Muscle layer of duodenum (tissue), 2 donors: Measurements from ENCODE around the gene ATL3.
"Not testable (repeated sequence)": the region's sequence is repeated elsewhere in the genome, so short reads cannot be mapped to it uniquely, and the experiment has no call there.

Experiments
- H3K27ac ChIP-seq: one replicate; pipeline ENCODE4 v1.7.0; 2013; ENCODE audit warnings: mild to moderate bottlenecking, low read length
- H3K27me3 ChIP-seq: one replicate; pipeline ENCODE4 v1.7.0; 2013; ENCODE audit warnings: low read depth, mild to moderate bottlenecking, control low read depth, low read length
- H3K36me3 ChIP-seq, 2 donors: one replicate each; pipeline ENCODE4 v1.7.0; 2013; ENCODE audit warnings: low read length in 2 of 2, control low read depth in 1 of 2, mild to moderate bottlenecking in 1 of 2; ENCODE audit not compliant: insufficient read depth in 2 of 2, control insufficient read depth in 1 of 2
- H3K4me1 ChIP-seq, 2 donors: one replicate each; pipeline ENCODE4 v1.7.0; 2013; ENCODE audit warnings: low read length in 2 of 2, mild to moderate bottlenecking in 2 of 2, control low read depth in 1 of 2, moderate library complexity in 1 of 2; ENCODE audit not compliant: insufficient read depth in 2 of 2, control insufficient read depth in 1 of 2
- H3K4me3 ChIP-seq, 2 donors: one replicate each; pipeline ENCODE4 v1.7.0; 2013; ENCODE audit warnings: low read length in 2 of 2, low read depth in 1 of 2, mild to moderate bottlenecking in 1 of 2
- H3K9me3 ChIP-seq, 2 donors: one replicate each; pipeline ENCODE4 v1.7.0; 2013; ENCODE audit warnings: low read length in 2 of 2, control low read depth in 1 of 2, mild to moderate bottlenecking in 1 of 2; ENCODE audit not compliant: control insufficient read depth in 1 of 2
- donor health status: healthy.

Gene ATL3

GRCh38 chr11:63599211-63600122, 71.7 kb downstream of the ATL3 start:
- peaks cover 0 to 9% of the 10 kb centered on the region in 2 donors for H3K4me1 ChIP-seq
- H3K27ac ChIP-seq: no peak overlapping the region
- no peaks in the 10 kb centered on the region for H3K9me3 ChIP-seq
- peaks cover 0 to 18% of the 10 kb centered on the region in 2 donors for H3K36me3 ChIP-seq
- H3K27me3 ChIP-seq: no peaks in the 10 kb centered on the region
- H3K4me3 ChIP-seq: no peak overlapping the region

DNA sequence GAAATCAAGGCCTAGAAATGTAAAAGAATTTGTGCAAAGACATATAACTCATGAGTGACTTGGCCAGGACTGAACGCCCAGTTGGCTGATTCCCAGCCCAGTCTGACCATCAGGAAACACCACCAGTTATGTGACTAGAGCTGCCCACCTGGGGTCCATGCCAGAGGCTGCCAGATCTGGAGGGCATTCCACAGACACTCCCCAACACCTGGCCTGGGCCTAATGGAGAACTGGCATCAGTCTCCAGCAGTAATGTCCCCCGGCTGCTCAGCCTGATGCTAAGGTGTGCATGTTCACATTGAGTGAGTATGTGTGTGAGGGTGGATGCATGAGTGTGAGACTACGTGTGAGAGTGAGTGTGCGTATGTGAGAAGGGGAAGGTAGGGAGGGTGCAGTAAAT, 72.6 kb downstream of the ATL3 start:
- Histone ChIP-seq H3K36me3 (peaks cover 0 to 18% of the 10 kb centered on the region in 2 donors), H3K9me3 (no peaks in the 10 kb centered on the region), H3K27me3 (no peaks in the 10 kb centered on the region), H3K27ac (no peak overlapping the region), H3K4me1 (peaks cover 0 to 6% of the 10 kb centered on the region in 2 donors), H3K4me3 (no peak overlapping the region)

DNA sequence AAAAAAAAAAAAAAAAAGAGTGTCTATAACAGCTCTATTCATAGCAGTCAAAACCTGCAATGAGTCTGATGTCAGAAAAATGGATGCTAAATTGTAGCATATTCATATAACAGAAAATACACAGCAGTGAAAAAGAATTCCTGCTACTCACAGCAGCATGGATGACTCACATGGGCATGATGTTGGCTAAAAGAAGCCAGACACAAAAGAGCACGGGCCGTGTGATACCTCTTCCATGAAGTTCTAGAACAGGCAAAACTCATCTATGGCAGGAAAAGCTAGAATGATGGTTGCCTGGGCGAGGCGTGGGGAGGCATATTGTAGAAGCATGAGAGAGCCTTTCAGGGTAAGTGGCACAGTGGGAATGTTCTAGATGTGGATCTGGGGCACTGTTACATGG, 75.9 kb downstream of the ATL3 start:
- Histone ChIP-seq H3K4me1 (no peaks in the 10 kb centered on the region), H3K27ac (no peak overlapping the region), H3K36me3 (peaks cover 0 to 40% of the 10 kb centered on the region in 2 donors), H3K9me3 (no peaks in the 10 kb centered on the region), H3K4me3 (no peak overlapping the region), H3K27me3 (no peaks in the 10 kb centered on the region)

DNA sequence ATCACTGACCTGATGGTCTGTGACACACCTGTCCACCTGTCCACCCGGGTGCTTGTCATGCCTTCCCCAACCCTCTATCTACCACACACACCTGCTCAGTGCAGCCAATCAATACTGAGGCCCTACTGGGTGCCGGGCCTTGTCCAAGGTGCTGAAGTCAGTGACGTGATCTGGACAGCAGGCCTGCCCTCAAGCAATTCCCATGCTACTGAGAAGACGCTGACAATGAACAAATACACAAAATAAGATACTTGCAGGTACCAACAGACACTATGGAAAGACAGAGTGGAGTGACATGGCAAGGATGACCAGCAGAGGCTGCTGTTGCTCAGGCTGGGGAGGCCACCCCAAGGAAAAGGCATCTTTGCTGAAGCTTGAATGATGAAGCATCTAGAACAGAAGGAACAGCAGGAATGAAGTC, 78.2 kb downstream of the ATL3 start:
- H3K27me3 ChIP-seq: no peaks in the 10 kb centered on the region
- H3K4me1 ChIP-seq: no peaks in the 10 kb centered on the region
- peaks cover 3 to 37% of the 10 kb centered on the region in 2 donors for H3K36me3 ChIP-seq
- no peak overlapping the region for H3K27ac ChIP-seq
- H3K4me3 ChIP-seq: no peak overlapping the region
- H3K9me3 ChIP-seq: no peaks in the 10 kb centered on the region

DNA sequence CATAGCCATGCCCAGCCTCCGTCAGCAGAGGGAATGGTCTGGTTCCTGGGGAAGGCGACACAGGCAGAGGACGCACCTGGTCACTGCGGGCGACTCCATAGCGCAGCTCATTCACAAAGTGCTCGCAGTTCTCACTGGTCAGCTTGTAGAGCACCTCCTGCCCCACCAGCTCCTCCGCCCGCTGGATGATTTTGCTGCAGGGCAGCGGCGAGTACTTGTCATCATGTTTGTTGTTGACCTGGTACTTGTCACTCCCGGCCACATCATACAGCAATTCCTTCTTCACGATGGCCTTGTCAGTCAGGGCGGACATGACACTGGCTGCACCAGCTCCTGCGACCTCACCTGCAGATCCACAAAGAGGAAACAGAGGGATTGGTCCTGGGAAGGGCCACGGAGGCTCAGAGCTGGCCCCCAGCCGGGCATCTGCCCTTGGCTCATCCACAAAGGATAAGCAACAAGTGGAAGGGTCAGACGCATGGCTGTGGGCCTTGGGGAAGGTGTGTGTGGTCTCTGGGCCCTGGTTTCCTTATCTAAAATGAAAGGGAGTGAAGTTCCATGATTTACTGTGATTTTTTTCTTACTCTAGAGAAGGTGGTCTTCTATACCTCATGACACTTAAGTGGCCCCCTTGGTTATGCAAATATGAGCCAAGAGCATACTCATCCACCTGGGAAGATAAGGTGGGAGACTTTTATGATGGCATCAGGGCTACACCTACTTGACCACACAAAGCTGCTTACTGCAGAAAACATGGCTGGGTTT, 81.0 kb downstream of the ATL3 start:
- Histone ChIP-seq H3K27ac (no peak overlapping the region), H3K4me3 (no peak overlapping the region), H3K27me3 (no peaks in the 10 kb centered on the region), H3K4me1 (no peaks in the 10 kb centered on the region), H3K36me3 (peaks cover 3 to 29% of the 10 kb centered on the region in 2 donors), H3K9me3 (no peaks in the 10 kb centered on the region)

DNA sequence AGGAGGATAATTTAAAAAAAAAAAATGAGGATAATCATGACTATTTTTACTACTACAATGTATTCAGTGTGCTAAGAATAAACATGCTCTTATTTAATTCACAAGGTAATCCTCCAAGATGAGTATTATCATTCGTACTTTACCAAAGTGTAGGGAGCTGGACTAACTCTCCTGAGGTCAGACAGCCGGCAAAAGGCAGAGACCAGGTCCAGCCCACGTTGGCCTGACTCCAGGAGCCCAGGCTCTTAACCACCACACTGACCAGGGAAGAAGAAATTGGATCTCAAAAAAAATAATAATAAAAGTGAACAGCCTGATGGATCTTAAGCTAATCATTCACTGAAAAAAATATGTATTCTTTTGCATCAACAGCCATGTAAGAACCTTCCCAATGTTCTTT, 82.2 kb downstream of the ATL3 start:
- H3K36me3 ChIP-seq: peaks cover 3 to 29% of the 10 kb centered on the region in 2 donors
- H3K9me3 ChIP-seq: no peaks in the 10 kb centered on the region
- H3K27ac ChIP-seq: no peak overlapping the region
- no peaks in the 10 kb centered on the region for H3K4me1 ChIP-seq
- no peaks in the 10 kb centered on the region for H3K27me3 ChIP-seq
- no peak overlapping the region for H3K4me3 ChIP-seq

DNA sequence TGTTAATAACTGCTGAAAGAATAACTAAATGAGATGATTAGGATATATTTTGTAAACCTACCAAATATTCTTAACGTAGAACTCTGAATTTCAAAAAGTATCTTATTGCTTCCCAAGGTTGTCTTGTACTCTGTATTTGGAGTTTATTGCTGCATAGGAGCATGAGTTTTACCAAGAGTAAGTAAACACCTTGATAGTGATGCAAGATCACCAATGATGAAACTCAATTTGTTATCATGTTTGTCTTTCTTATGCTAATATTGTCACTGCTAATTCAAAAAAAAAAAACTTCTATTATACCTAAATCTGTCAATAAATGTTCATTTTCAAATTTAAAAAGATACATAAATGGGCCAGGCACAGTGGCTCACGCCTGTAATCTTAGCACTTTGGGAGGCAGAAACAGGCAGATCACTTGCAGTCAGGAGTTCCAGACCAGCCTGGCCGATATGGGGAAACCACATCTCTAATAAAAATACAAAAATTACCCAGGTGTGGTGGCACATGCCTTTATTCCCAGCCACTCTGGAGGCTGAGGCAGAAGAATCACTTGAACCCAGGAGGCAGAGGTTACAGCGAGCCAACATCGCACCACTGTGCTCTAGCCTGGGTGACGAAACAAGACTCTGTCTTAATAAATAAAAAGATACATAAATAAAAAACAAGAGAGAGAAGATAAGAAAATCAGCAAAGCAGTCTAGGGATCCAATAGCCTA, 84.6 kb downstream of the ATL3 start:
- no peak overlapping the region for H3K27ac ChIP-seq
- H3K4me3 ChIP-seq: no peak overlapping the region
- peaks cover 9 to 38% of the 10 kb centered on the region in 2 donors for H3K36me3 ChIP-seq
- no peaks in the 10 kb centered on the region for H3K27me3 ChIP-seq
- no peaks in the 10 kb centered on the region for H3K4me1 ChIP-seq
- H3K9me3 ChIP-seq: peaks cover 0 to 4% of the 10 kb centered on the region in 2 donors

GRCh38 chr11:63583357-63583677, 87.9 kb downstream of the ATL3 start:
- no peak overlapping the region for H3K27ac ChIP-seq

DNA sequence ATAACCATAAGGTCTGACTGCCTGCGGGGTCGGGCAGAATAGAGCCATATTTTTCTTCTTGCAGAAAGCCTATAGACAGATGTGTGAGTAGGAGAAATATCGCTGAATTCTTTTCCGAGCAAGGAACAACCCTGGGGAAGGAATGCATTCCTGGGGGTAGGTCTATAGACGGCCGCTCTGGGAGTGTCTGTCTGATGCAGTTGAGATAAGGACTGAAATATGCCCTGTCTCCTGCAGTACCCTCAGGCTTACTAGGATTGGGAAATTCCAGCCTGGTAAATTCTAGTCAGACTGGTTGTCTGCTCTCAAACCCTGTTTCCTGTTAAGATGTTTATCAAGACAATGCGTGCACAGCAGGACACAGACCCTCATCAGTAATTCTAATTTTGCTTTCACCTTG, 90.0 kb downstream of the ATL3 start:
- H3K4me1 ChIP-seq, H3K27me3 ChIP-seq, H3K4me3 ChIP-seq, H3K27ac ChIP-seq: not testable (repeated sequence)
- Histone ChIP-seq H3K36me3 (peaks cover 6 to 38% of the 10 kb centered on the region in 2 donors), H3K9me3 (peaks cover 0 to 13% of the 10 kb centered on the region in 2 donors)

More at GRCh38 chr11:63583357-63583677, 87.9 kb downstream of the ATL3 start:
- H3K4me3 ChIP-seq: no peak overlapping the region
- H3K4me1 ChIP-seq: no peaks in the 10 kb centered on the region
- peaks cover 0 to 13% of the 10 kb centered on the region in 2 donors for H3K9me3 ChIP-seq
- H3K36me3 ChIP-seq: peaks cover 6 to 45% of the 10 kb centered on the region in 2 donors
- no peaks in the 10 kb centered on the region for H3K27me3 ChIP-seq

DNA sequence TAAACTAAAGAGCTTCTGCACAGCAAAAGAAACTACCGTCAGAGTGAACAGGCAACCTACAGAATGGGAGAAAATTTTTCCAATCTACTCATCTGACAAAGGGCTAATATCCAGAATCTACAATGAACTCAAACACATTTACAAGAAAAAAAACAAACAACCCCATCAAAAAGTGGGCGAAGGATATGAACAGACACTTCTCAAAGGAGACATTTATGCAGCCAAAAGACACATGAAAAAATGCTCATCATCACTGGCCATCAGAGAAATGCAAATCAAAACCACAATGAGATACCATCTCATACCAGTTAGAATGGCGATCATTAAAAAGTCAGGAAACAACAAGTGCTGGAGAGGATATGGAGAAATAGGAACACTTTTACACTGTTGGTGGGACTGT, 92.3 kb downstream of the ATL3 start:
- not testable (repeated sequence) for H3K4me3 ChIP-seq
- peaks cover 0 to 13% of the 10 kb centered on the region in 2 donors for H3K9me3 ChIP-seq
- H3K36me3 ChIP-seq: peaks cover 6 to 38% of the 10 kb centered on the region in 2 donors

More for the DNA sequence above, 92.3 kb downstream of the ATL3 start:
- H3K4me1 ChIP-seq: peaks cover 13 to 16% of the 10 kb centered on the region in 2 donors
- not testable (repeated sequence) for H3K27me3 ChIP-seq, H3K27ac ChIP-seq
